Loucy (cell line): ENCODE data around the gene DLD.

Experiments used
- H2AFZ ChIP-seq: fragments of 200-600 bp; sonication (generic); 2 replicates; pipeline ENCODE4 v1.6.0; 2016; ENCODE audit warnings: antibody characterized with exemption, mild to moderate bottlenecking, low read length, moderate library complexity
- H3F3A ChIP-seq: fragments of 200-600 bp; 2 replicates; pipeline ENCODE4 v1.6.0; 2016; ENCODE audit warnings: antibody characterized with exemption, low read depth, mild to moderate bottlenecking
- H3K27me3 ChIP-seq: fragments of 200-600 bp; sonication (generic); 2 replicates; pipeline ENCODE4 v1.6.1; 2014; ENCODE audit warnings: low read length, mild to moderate bottlenecking; ENCODE audit not compliant: insufficient read depth, poor library complexity, severe bottlenecking
- H3K36me3 ChIP-seq: fragments of 200-600 bp; sonication (generic); 2 replicates; pipeline ENCODE4 v1.6.1; 2016; ENCODE audit warnings: low read length; ENCODE audit not compliant: insufficient read depth
- H3K4me1 ChIP-seq: fragments of 200-600 bp; sonication (generic); 2 replicates; pipeline ENCODE4 v1.5.1; 2014; ENCODE audit warnings: low read length, mild to moderate bottlenecking; ENCODE audit not compliant: insufficient read depth, poor library complexity, severe bottlenecking
- H3K4me2 ChIP-seq: fragments of 200-600 bp; sonication (generic); 2 replicates; pipeline ENCODE4 v1.6.0; 2014; ENCODE audit warnings: antibody characterized with exemption, low read length, low read depth, mild to moderate bottlenecking; ENCODE audit not compliant: poor library complexity, severe bottlenecking
- H3K4me3 ChIP-seq: fragments of 200-600 bp; sonication (generic); 2 replicates; pipeline ENCODE4 v1.5.1; 2014; ENCODE audit warnings: low read length, mild to moderate bottlenecking, mixed read lengths; ENCODE audit not compliant: poor library complexity, severe bottlenecking
- H3K79me2 ChIP-seq: fragments of 200-600 bp; sonication (generic); 2 replicates; pipeline ENCODE4 v1.6.1; 2014; ENCODE audit warnings: low read length; ENCODE audit not compliant: insufficient read depth
- H3K9ac ChIP-seq: fragments of 200-600 bp; sonication (generic); 2 replicates; pipeline ENCODE4 v1.6.0; 2014; ENCODE audit warnings: mild to moderate bottlenecking, low read depth, low read length, moderate library complexity; ENCODE audit not compliant: poor library complexity, severe bottlenecking
- H3K9me2 ChIP-seq: fragments of 200-600 bp; sonication (generic); replicated peaks from 2 replicates; pipeline ENCODE4 v1.6.1; 2016; ENCODE audit warnings: low read depth, low read length, mixed read lengths
- H3K9me3 ChIP-seq: fragments of 200-600 bp; sonication (generic); 2 replicates; pipeline ENCODE4 v1.6.1; 2014; ENCODE audit warnings: mild to moderate bottlenecking, antibody characterized with exemption, low read length, low read depth; ENCODE audit not compliant: insufficient read depth
- H4K20me1 ChIP-seq: fragments of 200-600 bp; sonication (generic); 2 replicates; pipeline ENCODE4 v1.6.0; 2014; ENCODE audit warnings: antibody characterized with exemption, low read length, mild to moderate bottlenecking; ENCODE audit not compliant: insufficient read depth, poor library complexity, severe bottlenecking
- EZH2phosphoT487 ChIP-seq: fragments of 200-600 bp; IDR thresholded peaks from 2 replicates; pipeline ENCODE4 v1.6.1; 2018; ENCODE audit warnings: antibody characterized with exemption, mild to moderate bottlenecking, moderate library complexity, borderline replicate concordance
- TF ChIP-seq, protein P1 (sequence below): fragments of 200-600 bp; sonication (generic); conservative IDR thresholded peaks from 2 replicates; pipeline ENCODE4 v1.5.1; 2014; ENCODE audit warnings: mild to moderate bottlenecking, antibody characterized with exemption, low read length

The DLD gene

DNA sequence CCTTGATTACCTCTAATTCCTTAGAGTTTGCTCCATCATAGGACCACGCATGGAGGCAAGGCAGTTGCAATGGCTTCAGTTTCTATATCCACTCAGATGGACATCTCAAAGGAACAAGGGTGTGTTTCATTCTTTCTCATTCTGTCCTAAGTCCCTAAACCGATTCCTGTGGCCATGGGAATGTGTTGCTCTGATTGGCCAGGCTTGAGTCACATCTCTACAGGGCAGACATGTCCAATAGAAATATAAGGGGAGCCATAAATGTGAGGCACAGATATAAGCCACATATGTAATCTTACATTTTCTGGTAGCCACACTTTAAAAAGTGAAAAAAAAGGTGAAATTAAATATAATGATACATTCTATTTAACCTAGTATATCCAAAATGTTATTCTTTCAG, 16.9 kb upstream of the DLD start:
- H3K4me1 ChIP-seq, result no peaks in the 10 kb centered on the region

DNA sequence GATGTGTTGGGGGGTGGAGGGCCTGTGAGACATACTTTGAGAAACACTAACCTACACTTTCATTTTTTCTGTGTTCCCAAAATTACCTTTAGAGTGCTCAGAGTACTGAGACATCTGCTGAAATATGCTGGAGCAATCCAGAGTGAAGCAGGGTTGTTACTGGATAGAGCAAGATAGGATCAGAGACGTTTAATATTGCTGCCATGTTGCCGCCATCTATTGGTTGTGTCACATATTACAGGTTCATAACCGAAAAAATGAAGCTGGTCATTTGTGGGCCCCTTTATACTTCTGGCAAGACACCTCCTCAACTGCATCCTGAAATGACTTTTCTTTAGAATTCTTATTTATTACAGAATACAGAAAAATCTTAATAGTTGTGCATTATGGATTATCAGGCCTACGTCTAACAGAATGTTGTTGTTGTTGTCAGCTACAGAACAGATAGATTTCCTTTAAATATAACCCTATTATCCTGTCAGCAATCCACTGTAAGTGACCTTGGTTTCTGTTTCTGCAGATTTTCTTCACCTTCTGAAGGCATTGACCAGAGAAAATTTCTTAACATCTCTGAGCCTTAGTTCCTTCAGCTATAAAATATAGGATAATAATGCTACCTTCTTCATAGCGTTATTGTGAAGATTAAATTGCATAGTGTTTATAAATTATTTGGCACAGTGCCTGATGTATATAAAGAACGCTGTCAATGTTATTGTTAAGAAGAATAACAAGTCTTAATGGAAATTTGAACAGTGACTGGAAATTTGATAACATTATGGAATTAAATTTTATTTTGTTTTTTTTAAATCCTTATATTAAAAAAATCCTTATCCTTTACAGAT, 16.2 kb upstream of the DLD start:
- H4K20me1 ChIP-seq, result no peaks in the 10 kb centered on the region
- no peaks in the 10 kb centered on the region for H3K79me2 ChIP-seq
- peak overlapping the region; percentile 14 for H3K4me2 ChIP-seq
- H3K4me1 ChIP-seq, result no peaks in the 10 kb centered on the region
- no peaks in the 10 kb centered on the region for H3F3A ChIP-seq
- H2AFZ ChIP-seq, result no peak overlapping the region; the same call in 1 of the 2 replicates
- H3K4me3 ChIP-seq, result no peak overlapping the region
- H3K9me2 ChIP-seq, result no peaks in the 10 kb centered on the region
- no peaks in the 10 kb centered on the region for H3K9me3 ChIP-seq
- no peaks in the 10 kb centered on the region for H3K27me3 ChIP-seq
- TF ChIP-seq, protein P1, sequence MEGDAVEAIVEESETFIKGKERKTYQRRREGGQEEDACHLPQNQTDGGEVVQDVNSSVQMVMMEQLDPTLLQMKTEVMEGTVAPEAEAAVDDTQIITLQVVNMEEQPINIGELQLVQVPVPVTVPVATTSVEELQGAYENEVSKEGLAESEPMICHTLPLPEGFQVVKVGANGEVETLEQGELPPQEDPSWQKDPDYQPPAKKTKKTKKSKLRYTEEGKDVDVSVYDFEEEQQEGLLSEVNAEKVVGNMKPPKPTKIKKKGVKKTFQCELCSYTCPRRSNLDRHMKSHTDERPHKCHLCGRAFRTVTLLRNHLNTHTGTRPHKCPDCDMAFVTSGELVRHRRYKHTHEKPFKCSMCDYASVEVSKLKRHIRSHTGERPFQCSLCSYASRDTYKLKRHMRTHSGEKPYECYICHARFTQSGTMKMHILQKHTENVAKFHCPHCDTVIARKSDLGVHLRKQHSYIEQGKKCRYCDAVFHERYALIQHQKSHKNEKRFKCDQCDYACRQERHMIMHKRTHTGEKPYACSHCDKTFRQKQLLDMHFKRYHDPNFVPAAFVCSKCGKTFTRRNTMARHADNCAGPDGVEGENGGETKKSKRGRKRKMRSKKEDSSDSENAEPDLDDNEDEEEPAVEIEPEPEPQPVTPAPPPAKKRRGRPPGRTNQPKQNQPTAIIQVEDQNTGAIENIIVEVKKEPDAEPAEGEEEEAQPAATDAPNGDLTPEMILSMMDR, result peak; percentile 75
- TF ChIP-seq EZH2phosphoT487, result no peak
- no peaks in the 10 kb centered on the region for H3K36me3 ChIP-seq
- no peak overlapping the region for H3K9ac ChIP-seq

More for the DNA sequence above, 16.9 kb upstream of the DLD start:
- no peaks in the 10 kb centered on the region for H3K9me2 ChIP-seq
- no peak overlapping the region for H3K9ac ChIP-seq
- TF ChIP-seq, protein P1, result no peak
- no peak for TF ChIP-seq EZH2phosphoT487
- peak overlapping the region; percentile 54 for H2AFZ ChIP-seq
- H3K27me3 ChIP-seq, result no peaks in the 10 kb centered on the region
- no peak overlapping the region for H3K4me3 ChIP-seq
- no peaks in the 10 kb centered on the region for H3K36me3 ChIP-seq
- H4K20me1 ChIP-seq, result no peaks in the 10 kb centered on the region
- H3K4me2 ChIP-seq, result no peak overlapping the region
- H3K9me3 ChIP-seq, result no peaks in the 10 kb centered on the region
- H3K79me2 ChIP-seq, result no peaks in the 10 kb centered on the region
- H3F3A ChIP-seq, result no peaks in the 10 kb centered on the region

DNA sequence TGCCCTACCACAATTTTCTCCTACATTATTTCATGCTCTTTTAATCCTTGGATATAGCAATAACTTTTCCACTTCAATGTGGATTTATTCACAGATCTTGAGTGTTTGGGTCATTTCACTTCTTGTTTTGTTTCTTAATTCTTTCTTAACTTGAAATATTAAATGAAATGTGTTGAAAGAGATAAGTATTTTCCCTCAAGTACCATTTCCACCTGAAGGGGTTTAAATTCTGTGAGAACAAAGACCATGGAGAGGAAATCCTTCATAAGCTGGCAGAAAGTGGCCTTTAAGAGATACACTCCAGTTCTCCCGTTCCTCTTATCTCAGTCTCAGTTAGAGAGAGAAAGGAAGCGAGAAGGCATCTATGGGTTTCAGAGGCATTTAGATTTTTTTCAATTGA, 14.1 kb upstream of the DLD start:
- no peaks in the 10 kb centered on the region for H3F3A ChIP-seq
- 0 out of 2 replicates have a peak overlapping the region, but pooled peaks have one; percentile 15 for H2AFZ ChIP-seq
- no peak overlapping the region for H3K4me2 ChIP-seq
- no peak overlapping the region for H3K4me3 ChIP-seq
- H3K79me2 ChIP-seq, result no peaks in the 10 kb centered on the region
- no peaks in the 10 kb centered on the region for H3K9me3 ChIP-seq
- TF ChIP-seq, protein P1, result no peak
- no peak for TF ChIP-seq EZH2phosphoT487
- no peak overlapping the region for H3K9ac ChIP-seq
- no peaks in the 10 kb centered on the region for H3K9me2 ChIP-seq
- H4K20me1 ChIP-seq, result no peaks in the 10 kb centered on the region
- H3K4me1 ChIP-seq, result no peaks in the 10 kb centered on the region
- H3K27me3 ChIP-seq, result no peaks in the 10 kb centered on the region
- no peaks in the 10 kb centered on the region for H3K36me3 ChIP-seq
